WTC11 (cell line): ENCODE data around the gene SLC37A1. TPM values are rescaled to one million over a fixed set of nuclear protein-coding genes. Genes with fewer than 3 reads are reported as not detected.

Experiments
- ATAC-seq: fragments of 200-7000 bp; cut with Tn5 transposase; 2 replicates; pipeline ENCODE4 v1.10.0; 2021; ENCODE audit warnings: mild to moderate bottlenecking, moderate library complexity
- CTCF ChIA-PET: fragments of 300-600 bp; sonication (Branson Sonifier 250); formaldehyde crosslinking; loops from one replicate; lab custom pipeline; 2021; ENCODE audit warnings: antibody characterized with exemption; lab: Charles Lee
- POLR2A ChIA-PET: fragments of 350-600 bp; sonication (Branson Sonifier 250); formaldehyde crosslinking; loops from one replicate; lab custom pipeline; 2021; ENCODE audit warnings: antibody characterized with exemption; lab: Charles Lee
- DNase-seq: peaks from one replicate; pipeline ENCODE4 v3.0.0; 2021; ENCODE audit warnings: low spot score
- H3K27ac Mint-ChIP-seq: 2 replicates; pipeline ENCODE4 v1.8.0; 2021; ENCODE audit warnings: mixed read lengths
- H3K27me3 Mint-ChIP-seq: 2 replicates; pipeline ENCODE4 v1.8.0; 2021; ENCODE audit warnings: low read depth, mild to moderate bottlenecking, moderate library complexity, mixed read lengths
- H3K36me3 Mint-ChIP-seq: 2 replicates; pipeline ENCODE4 v1.8.0; 2021; ENCODE audit warnings: mixed read lengths
- H3K4me1 Mint-ChIP-seq: 2 replicates; pipeline ENCODE4 v1.8.0; 2022; ENCODE audit warnings: mixed read lengths
- H3K4me3 Mint-ChIP-seq: 2 replicates; pipeline ENCODE4 v1.8.0; 2021; ENCODE audit warnings: mild to moderate bottlenecking, moderate library complexity, mixed read lengths
- H3K9me3 Mint-ChIP-seq: 2 replicates; pipeline ENCODE4 v1.8.0; 2021; ENCODE audit warnings: mixed read lengths
- CBFB ChIP-seq: sonication (generic); formaldehyde crosslinking; IDR thresholded peaks from 2 replicates; pipeline ENCODE4 v1.8.1; 2022; ENCODE audit warnings: mild to moderate bottlenecking, low read depth, missing genetic modification reagents
- ESRRA ChIP-seq: sonication (generic); formaldehyde crosslinking; IDR thresholded peaks from 2 replicates; pipeline ENCODE4 v1.8.1; 2022; ENCODE audit warnings: mild to moderate bottlenecking, missing genetic modification reagents, borderline replicate concordance
- JUN ChIP-seq: sonication (generic); formaldehyde crosslinking; IDR thresholded peaks from 2 replicates; pipeline ENCODE4 v1.8.0; 2023; ENCODE audit warnings: mild to moderate bottlenecking, missing genetic modification reagents
- NR3C1 ChIP-seq: sonication (generic); formaldehyde crosslinking; conservative IDR thresholded peaks from 2 replicates; pipeline ENCODE4 v1.8.1; 2023; ENCODE audit warnings: low read depth, mild to moderate bottlenecking, missing genetic modification reagents
- TCF7 ChIP-seq: sonication (generic); formaldehyde crosslinking; IDR thresholded peaks from 2 replicates; pipeline ENCODE4 v1.8.0; 2022; ENCODE audit warnings: mild to moderate bottlenecking, low read depth, missing genetic modification reagents, moderate library complexity
- ZNF138 ChIP-seq: sonication (generic); formaldehyde crosslinking; conservative IDR thresholded peaks from 2 replicates; pipeline ENCODE4 v1.8.1; 2022; ENCODE audit warnings: mild to moderate bottlenecking, moderate library complexity, missing genetic modification reagents
- ZNF416 ChIP-seq: fragments of 250-450 bp; sonication (Bioruptor Pico); IDR thresholded peaks from 2 replicates; pipeline ENCODE4 v1.9.0; 2021; ENCODE audit warnings: mild to moderate bottlenecking, inconsistent platforms
- total RNA-seq: library from RNA; stranded (reverse); gene quantifications from 3 replicates; pipeline ENCODE4 v1.2.3, GENCODE V29; 2021
- TF ChIP-seq, protein P1 (sequence below): sonication (generic); formaldehyde crosslinking; IDR thresholded peaks from 2 replicates; pipeline ENCODE4 v1.8.0; 2022; ENCODE audit warnings: mild to moderate bottlenecking, missing genetic modification reagents
- TF ChIP-seq, protein P2 (sequence below): fragments of 250-450 bp; sonication (Bioruptor Pico); IDR thresholded peaks from 2 replicates; pipeline ENCODE4 v1.9.0; 2021; ENCODE audit warnings: mild to moderate bottlenecking
- TF ChIP-seq, protein P3 (sequence below): sonication (generic); formaldehyde crosslinking; IDR thresholded peaks from 2 replicates; pipeline ENCODE4 v1.8.0; 2022; ENCODE audit warnings: missing genetic modification reagents
- TF ChIP-seq, protein P4 (sequence below): sonication (generic); formaldehyde crosslinking; conservative IDR thresholded peaks from 2 replicates; pipeline ENCODE4 v1.8.1; 2023; ENCODE audit warnings: mild to moderate bottlenecking, low read depth, missing genetic modification reagents, moderate library complexity

Gene SLC37A1
- total RNA-seq, 1 experiment from 2014 or later, result 22.7 TPM

DNA sequence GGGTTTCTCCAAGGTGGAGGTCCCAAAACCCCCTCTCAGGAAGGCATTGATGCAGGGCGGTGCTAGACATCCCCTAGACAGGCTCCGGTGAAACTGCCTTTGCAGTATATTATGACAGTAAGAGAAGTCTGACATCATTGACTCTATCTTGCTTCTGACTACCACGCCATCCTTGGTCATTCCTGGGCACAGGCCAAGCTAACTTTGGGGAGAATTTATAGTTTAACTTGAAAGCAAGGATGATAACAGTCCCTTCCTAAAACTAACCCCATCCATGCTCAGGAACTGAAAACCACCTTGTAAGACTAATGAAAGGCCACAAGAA lies 47.9 kb upstream of the SLC37A1 start (continued):
- TF ChIP-seq, protein P1, sequence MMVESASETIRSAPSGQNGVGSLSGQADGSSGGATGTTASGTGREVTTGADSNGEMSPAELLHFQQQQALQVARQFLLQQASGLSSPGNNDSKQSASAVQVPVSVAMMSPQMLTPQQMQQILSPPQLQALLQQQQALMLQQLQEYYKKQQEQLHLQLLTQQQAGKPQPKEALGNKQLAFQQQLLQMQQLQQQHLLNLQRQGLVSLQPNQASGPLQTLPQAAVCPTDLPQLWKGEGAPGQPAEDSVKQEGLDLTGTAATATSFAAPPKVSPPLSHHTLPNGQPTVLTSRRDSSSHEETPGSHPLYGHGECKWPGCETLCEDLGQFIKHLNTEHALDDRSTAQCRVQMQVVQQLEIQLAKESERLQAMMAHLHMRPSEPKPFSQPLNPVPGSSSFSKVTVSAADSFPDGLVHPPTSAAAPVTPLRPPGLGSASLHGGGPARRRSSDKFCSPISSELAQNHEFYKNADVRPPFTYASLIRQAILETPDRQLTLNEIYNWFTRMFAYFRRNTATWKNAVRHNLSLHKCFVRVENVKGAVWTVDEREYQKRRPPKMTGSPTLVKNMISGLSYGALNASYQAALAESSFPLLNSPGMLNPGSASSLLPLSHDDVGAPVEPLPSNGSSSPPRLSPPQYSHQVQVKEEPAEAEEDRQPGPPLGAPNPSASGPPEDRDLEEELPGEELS (CRISPR knock-in tag), result no peak
- TF ChIP-seq ZNF138 (CRISPR knock-in tag) (no peak), ZNF416 (CRISPR knock-in tag) (no peak), NR3C1 (CRISPR knock-in tag) (no peak), ESRRA (no peak), TCF7 (CRISPR knock-in tag) (no peak)
- TF ChIP-seq, protein P2, sequence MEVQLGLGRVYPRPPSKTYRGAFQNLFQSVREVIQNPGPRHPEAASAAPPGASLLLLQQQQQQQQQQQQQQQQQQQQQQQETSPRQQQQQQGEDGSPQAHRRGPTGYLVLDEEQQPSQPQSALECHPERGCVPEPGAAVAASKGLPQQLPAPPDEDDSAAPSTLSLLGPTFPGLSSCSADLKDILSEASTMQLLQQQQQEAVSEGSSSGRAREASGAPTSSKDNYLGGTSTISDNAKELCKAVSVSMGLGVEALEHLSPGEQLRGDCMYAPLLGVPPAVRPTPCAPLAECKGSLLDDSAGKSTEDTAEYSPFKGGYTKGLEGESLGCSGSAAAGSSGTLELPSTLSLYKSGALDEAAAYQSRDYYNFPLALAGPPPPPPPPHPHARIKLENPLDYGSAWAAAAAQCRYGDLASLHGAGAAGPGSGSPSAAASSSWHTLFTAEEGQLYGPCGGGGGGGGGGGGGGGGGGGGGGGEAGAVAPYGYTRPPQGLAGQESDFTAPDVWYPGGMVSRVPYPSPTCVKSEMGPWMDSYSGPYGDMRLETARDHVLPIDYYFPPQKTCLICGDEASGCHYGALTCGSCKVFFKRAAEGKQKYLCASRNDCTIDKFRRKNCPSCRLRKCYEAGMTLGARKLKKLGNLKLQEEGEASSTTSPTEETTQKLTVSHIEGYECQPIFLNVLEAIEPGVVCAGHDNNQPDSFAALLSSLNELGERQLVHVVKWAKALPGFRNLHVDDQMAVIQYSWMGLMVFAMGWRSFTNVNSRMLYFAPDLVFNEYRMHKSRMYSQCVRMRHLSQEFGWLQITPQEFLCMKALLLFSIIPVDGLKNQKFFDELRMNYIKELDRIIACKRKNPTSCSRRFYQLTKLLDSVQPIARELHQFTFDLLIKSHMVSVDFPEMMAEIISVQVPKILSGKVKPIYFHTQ (CRISPR knock-in tag), result no peak
- TF ChIP-seq, protein P3, sequence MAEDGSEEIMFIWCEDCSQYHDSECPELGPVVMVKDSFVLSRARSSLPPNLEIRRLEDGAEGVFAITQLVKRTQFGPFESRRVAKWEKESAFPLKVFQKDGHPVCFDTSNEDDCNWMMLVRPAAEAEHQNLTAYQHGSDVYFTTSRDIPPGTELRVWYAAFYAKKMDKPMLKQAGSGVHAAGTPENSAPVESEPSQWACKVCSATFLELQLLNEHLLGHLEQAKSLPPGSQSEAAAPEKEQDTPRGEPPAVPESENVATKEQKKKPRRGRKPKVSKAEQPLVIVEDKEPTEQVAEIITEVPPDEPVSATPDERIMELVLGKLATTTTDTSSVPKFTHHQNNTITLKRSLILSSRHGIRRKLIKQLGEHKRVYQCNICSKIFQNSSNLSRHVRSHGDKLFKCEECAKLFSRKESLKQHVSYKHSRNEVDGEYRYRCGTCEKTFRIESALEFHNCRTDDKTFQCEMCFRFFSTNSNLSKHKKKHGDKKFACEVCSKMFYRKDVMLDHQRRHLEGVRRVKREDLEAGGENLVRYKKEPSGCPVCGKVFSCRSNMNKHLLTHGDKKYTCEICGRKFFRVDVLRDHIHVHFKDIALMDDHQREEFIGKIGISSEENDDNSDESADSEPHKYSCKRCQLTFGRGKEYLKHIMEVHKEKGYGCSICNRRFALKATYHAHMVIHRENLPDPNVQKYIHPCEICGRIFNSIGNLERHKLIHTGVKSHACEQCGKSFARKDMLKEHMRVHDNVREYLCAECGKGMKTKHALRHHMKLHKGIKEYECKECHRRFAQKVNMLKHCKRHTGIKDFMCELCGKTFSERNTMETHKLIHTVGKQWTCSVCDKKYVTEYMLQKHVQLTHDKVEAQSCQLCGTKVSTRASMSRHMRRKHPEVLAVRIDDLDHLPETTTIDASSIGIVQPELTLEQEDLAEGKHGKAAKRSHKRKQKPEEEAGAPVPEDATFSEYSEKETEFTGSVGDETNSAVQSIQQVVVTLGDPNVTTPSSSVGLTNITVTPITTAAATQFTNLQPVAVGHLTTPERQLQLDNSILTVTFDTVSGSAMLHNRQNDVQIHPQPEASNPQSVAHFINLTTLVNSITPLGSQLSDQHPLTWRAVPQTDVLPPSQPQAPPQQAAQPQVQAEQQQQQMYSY (CRISPR knock-in tag), result no peak

DNA sequence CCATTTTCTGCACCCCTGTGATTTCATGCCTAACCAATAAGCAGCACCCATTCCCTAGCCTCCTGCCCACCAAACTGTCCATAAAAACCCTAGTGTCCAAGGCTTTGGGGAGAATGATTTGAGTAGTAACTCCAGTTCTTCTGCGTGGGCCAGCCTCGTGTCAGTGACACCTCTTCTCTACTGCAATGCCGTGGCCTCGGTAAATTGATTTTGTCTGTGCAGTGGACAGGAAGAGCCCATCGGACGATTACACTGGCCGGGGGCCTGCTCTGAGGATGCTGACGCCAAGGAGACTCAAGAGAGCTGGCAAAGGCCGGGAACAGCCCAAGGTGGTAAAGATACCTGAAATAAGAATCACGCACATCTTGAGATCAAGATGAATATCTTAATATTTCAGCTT lies 47.0 kb upstream of the SLC37A1 start:
- H3K9me3 Mint-ChIP-seq, result peaks cover 5% of the 10 kb centered on the region
- ATAC-seq (no peak), DNase-seq (no peak)
- H3K27ac Mint-ChIP-seq, result no peak overlapping the region
- POLR2A ChIA-PET, result no interaction called here
- peaks cover 54% of the 10 kb centered on the region for H3K4me1 Mint-ChIP-seq
- H3K4me3 Mint-ChIP-seq, result no peak overlapping the region
- H3K36me3 Mint-ChIP-seq, result no peaks in the 10 kb centered on the region
- TF ChIP-seq JUN, result no peak
- TF ChIP-seq, protein P4, sequence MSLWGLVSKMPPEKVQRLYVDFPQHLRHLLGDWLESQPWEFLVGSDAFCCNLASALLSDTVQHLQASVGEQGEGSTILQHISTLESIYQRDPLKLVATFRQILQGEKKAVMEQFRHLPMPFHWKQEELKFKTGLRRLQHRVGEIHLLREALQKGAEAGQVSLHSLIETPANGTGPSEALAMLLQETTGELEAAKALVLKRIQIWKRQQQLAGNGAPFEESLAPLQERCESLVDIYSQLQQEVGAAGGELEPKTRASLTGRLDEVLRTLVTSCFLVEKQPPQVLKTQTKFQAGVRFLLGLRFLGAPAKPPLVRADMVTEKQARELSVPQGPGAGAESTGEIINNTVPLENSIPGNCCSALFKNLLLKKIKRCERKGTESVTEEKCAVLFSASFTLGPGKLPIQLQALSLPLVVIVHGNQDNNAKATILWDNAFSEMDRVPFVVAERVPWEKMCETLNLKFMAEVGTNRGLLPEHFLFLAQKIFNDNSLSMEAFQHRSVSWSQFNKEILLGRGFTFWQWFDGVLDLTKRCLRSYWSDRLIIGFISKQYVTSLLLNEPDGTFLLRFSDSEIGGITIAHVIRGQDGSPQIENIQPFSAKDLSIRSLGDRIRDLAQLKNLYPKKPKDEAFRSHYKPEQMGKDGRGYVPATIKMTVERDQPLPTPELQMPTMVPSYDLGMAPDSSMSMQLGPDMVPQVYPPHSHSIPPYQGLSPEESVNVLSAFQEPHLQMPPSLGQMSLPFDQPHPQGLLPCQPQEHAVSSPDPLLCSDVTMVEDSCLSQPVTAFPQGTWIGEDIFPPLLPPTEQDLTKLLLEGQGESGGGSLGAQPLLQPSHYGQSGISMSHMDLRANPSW (CRISPR knock-in tag), result no peak
- no peak for TF ChIP-seq CBFB (CRISPR knock-in tag)
- TF ChIP-seq, all 79 proteins: peak for 0
- CTCF ChIA-PET, result interaction anchor here (0.6 to 2.2 kb wide), 28 partner anchors 11 to 208 kb away, joined by 3 to 9 read pairs (median 4); partner anchors contain the start of gene RSPH1
- peaks cover 1% of the 10 kb centered on the region for H3K27me3 Mint-ChIP-seq
